Breast epithelium (tissue), 4 donors: ENCODE measurements around the gene BMP5. TPM values are rescaled to one million over a fixed set of nuclear protein-coding genes. Genes with fewer than 3 reads are reported as not detected.

Source experiments
- DNase-seq, 2 donors: peaks; one replicate each; pipeline ENCODE4 v3.0.0-alpha.2; 2019; ENCODE audit warnings: low spot score in 2 of 2
- H3K27ac ChIP-seq, 2 donors: fragments of 200-600 bp; sonication (generic) in 1 of 2; one replicate each; pipeline ENCODE4 v1.5.1; 2016 to 2019; ENCODE audit warnings: mild to moderate bottlenecking in 1 of 2
- H3K27me3 ChIP-seq, 2 donors: fragments of 200-600 bp; sonication (generic) in 1 of 2; one replicate each; pipeline versions ENCODE4 v1.5.1 to v1.6.0; 2017 to 2019; ENCODE audit warnings: control low read depth in 1 of 2, mild to moderate bottlenecking in 1 of 2
- H3K36me3 ChIP-seq: fragments of 200-600 bp; one replicate; pipeline ENCODE4 v1.5.1; 2019
- H3K4me1 ChIP-seq, 2 donors: fragments of 200-600 bp; sonication (generic); one replicate each; pipeline ENCODE4 v1.5.1; 2016 to 2019; ENCODE audit warnings: control low read depth in 1 of 2
- H3K4me3 ChIP-seq, 3 donors: fragments of 200-600 bp; sonication (generic); 1 replicate in 2 of 3; 2 replicates in 1 of 3; pipeline ENCODE4 v1.5.1; 2016 to 2019; ENCODE audit warnings: mild to moderate bottlenecking in 3 of 3, moderate library complexity in 2 of 3
- H3K9me3 ChIP-seq, 2 donors: fragments of 200-600 bp; sonication (generic) in 1 of 2; one replicate each; pipeline ENCODE4 v1.5.1; 2016 to 2019; ENCODE audit warnings: control low read depth in 1 of 2
- CTCF ChIP-seq, 3 donors: fragments of 450-650 bp; IDR thresholded peaks; one replicate each; pipeline ENCODE4 v1.5.1; 2016 to 2017; ENCODE audit warnings: antibody characterized with exemption in 3 of 3, mild to moderate bottlenecking in 3 of 3, moderate library complexity in 3 of 3
- POLR2A ChIP-seq: fragments of 450-650 bp; IDR thresholded peaks from one replicate; pipeline ENCODE4 v1.6.1; 2016; ENCODE audit warnings: antibody characterized with exemption, mild to moderate bottlenecking, moderate library complexity
- POLR2AphosphoS5 ChIP-seq, 3 donors: sonication (generic); formaldehyde crosslinking; IDR thresholded peaks; one replicate each; pipeline ENCODE4 v1.6.1; 2017; ENCODE audit warnings: antibody characterized with exemption in 3 of 3
- intact Hi-C: fragments of 100-400 bp; cut with DNase I; formaldehyde crosslinking; loops from one replicate; pipeline ENCODE4 v1.15.1; 2023; ENCODE audit warnings: low total_unique reads
- total RNA-seq, 3 donors: library from RNA; depleted of rRNA; stranded (reverse); fragments of >200 nt; gene quantifications; one replicate each; pipeline ENCODE4 v1.1.0, GENCODE V29; 2016

BMP5 gene
- total RNA-seq, 3 donors from 2014 or later = 0.96 to 5.1 (median 1.3) TPM

DNA sequence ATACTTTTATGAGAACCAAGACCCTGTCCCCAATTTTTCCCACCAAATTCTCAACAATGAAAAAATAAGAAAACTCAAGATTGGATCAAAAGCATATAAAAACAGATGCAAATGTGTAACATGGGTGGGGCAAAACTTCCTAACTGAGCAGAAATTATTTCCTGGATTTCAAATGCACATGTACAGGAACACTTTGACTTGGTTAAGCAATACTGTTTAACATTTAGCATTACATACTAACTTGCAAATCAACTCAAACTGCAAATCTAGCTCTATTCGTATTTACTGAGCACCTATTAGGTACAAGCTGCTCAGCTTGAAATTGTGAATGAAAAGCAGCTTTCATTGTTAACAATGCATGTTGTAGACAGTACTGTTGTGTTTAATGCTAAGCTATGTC is 40.2 kb downstream of the BMP5 start:
- Histone ChIP-seq H3K4me3 (no peak overlapping the region), H3K9me3 (no peaks in the 10 kb centered on the region), H3K4me1 (no peaks in the 10 kb centered on the region), H3K27me3 (no peaks in the 10 kb centered on the region), H3K27ac (no peak overlapping the region), H3K36me3 (no peaks in the 10 kb centered on the region)
- intact Hi-C loops = no loop called here
- no peak for DNase-seq
- no peak for TF ChIP-seq POLR2A
- TF ChIP-seq POLR2AphosphoS5 (IDR thresholded peaks at IDR 0.05) = no peak
- no peak for TF ChIP-seq CTCF (IDR thresholded peaks at IDR 0.05)

GRCh38 chr6:55833284-55833683 is 42.1 kb downstream of the BMP5 start:
- Histone ChIP-seq H3K27me3 (no peaks in the 10 kb centered on the region), H3K9me3 (no peaks in the 10 kb centered on the region), H3K4me1 (no peaks in the 10 kb centered on the region), H3K27ac (no peak overlapping the region), H3K36me3 (no peaks in the 10 kb centered on the region), H3K4me3 (no peak overlapping the region)
- TF ChIP-seq CTCF (IDR thresholded peaks at IDR 0.05) (no peak), POLR2A (no peak), POLR2AphosphoS5 (IDR thresholded peaks at IDR 0.05) (no peak)
- DNase-seq = no peak
- intact Hi-C loops = no loop called here

GRCh38 chr6:55827818-55828522 is 47.4 kb downstream of the BMP5 start:
- intact Hi-C loops = loop anchor here (2.0 kb wide), 1 partner anchor 45 kb away; no protein-coding TSS in a partner anchor
- Histone ChIP-seq H3K36me3 (no peaks in the 10 kb centered on the region), H3K27me3 (no peaks in the 10 kb centered on the region), H3K27ac (no peak overlapping the region), H3K4me3 (no peak overlapping the region), H3K9me3 (no peaks in the 10 kb centered on the region), H3K4me1 (no peaks in the 10 kb centered on the region)
- DNase-seq = no peak
- TF ChIP-seq POLR2A (no peak), CTCF (IDR thresholded peaks at IDR 0.05) (no peak), POLR2AphosphoS5 (IDR thresholded peaks at IDR 0.05) (no peak)

DNA sequence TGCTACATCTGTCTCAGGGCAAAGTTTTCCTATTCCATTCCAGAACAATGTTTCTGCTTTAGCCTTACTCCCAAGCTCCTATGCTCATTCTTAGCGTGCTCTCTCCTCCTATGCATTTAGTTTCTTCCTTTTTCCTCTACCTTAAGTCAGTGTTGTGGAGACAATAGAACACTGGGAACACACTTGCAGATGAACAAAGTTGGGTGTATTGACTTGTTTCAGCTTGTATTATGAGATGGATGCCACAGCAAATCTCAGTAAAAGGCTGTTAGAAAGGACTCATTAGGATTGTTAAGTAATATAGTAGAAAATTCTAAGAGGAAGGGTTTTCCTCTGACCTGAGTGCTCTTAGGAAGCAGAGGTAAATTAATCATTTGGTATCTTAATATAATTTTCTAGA is 48.4 kb downstream of the BMP5 start:
- TF ChIP-seq POLR2AphosphoS5 (IDR thresholded peaks at IDR 0.05) (no peak), CTCF (IDR thresholded peaks at IDR 0.05) (no peak), POLR2A (no peak)
- Histone ChIP-seq H3K27ac (peak overlapping the region in 1 of 2 donors; percentile 41), H3K36me3 (no peaks in the 10 kb centered on the region), H3K9me3 (no peaks in the 10 kb centered on the region), H3K27me3 (no peaks in the 10 kb centered on the region), H3K4me3 (no peak overlapping the region), H3K4me1 (no peaks in the 10 kb centered on the region)
- no peak for DNase-seq
- intact Hi-C loops = no loop called here

- Histone ChIP-seq H3K36me3 (no peaks in the 10 kb centered on the region), H3K4me1 (no peaks in the 10 kb centered on the region), H3K9me3 (no peaks in the 10 kb centered on the region), H3K27ac (peak overlapping the region in 1 of 2 donors; percentile 7), H3K27me3 (no peaks in the 10 kb centered on the region), H3K4me3 (no peak overlapping the region)
- DNase-seq = no peak
- intact Hi-C loops = no loop called here
- TF ChIP-seq POLR2AphosphoS5 (IDR thresholded peaks at IDR 0.05) (no peak), POLR2A (no peak), CTCF (IDR thresholded peaks at IDR 0.05) (no peak)
Observed at GRCh38 chr6:55825402-55826051, 49.9 kb downstream of the BMP5 start.
